ENCODE measurements around the gene MYO1B.

GRCh38 chr2:191215666-191216065 lies 29.5 kb upstream of the MYO1B start:
- TF ChIP-seq POLR2AphosphoS5 (IDR thresholded peaks at IDR 0.05; ENCODE audit: low read depth, low read length) = no peak
- no peak for TF ChIP-seq POLR2A (IDR thresholded peaks at IDR 0.05; ENCODE audit: low read depth, low read length)
- TF ChIP-seq SPI1 (IDR thresholded peaks at IDR 0.05; ENCODE audit: low read depth, low read length) = no peak
- TF ChIP-seq TAF1 (IDR thresholded peaks at IDR 0.05; ENCODE audit: low read depth, low read length) = no peak
- TF ChIP-seq POU2F2 (IDR thresholded peaks at IDR 0.05; ENCODE audit: low read depth, low read length) = no peak
- TF ChIP-seq PAX5 (IDR thresholded peaks at IDR 0.05; ENCODE audit: insufficient read depth, low read length, severe bottlenecking) = no peak
